ENCODE results near the gene ZBTB7C.

ZBTB7C gene

DNA sequence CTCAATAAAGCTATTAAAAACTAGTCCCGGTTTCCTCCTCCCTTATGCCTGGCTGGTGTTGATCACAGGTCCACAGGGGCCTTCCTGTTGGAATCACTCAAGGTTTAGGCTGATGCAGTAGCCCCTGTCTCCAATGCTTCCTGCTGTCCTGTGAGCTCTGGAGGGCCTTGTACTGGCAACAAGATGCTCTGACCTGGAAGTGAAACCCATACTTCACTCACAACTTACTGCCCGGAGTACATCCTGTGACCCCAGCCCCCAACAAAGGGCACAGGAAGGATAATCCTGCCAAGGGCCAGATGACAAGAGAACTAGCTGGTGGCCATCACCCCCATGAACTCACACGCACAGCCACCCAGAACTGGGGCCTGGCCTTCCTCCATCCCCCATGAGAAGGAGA, 50.3 kb downstream of the ZBTB7C start:
- CTCF ChIA-PET, result no interaction called here
- no peak overlapping the region for H3K4me3 Mint-ChIP-seq
- H3K4me1 Mint-ChIP-seq, result no peaks in the 10 kb centered on the region
- no peak for DNase-seq
- H3K27ac Mint-ChIP-seq, result no peak overlapping the region
- peaks cover 51% of the 10 kb centered on the region for H3K27me3 Mint-ChIP-seq
- no peaks in the 10 kb centered on the region for H3K9me3 Mint-ChIP-seq
- no peaks in the 10 kb centered on the region for H3K36me3 Mint-ChIP-seq

DNA sequence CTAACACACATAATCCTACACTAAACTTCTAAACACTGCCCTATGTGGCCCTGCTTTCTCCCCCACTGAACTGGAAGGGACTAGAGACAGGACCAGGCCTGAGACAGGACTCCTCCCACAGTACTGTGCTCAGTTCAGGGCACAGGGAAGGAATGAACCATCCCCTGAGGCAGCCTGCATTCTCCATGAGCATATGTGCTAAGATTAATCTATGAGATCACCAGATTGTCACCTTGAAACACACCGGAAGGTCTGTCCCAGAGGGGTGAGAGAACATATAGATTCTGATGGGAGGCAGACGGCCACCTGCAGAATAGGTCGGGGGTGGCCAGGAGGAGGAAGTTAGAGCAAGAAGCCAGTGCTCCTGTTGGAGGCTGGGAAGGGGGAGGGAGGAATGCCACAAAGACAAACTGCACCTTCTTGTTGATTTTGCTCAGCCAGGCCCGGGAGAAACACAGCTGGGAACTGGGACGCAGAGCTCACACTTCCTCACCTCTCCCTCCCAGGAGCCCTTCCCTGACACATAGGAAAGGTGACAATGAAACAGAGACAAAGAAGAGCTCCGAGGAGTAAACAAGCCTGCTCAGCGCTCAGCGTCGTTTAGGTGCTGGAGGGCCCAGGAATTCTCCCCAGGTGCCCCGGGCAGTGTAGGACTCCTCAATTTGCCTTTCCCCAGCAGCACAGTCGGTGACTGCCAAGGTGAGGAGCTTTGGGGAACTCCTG, 52.1 kb downstream of the ZBTB7C start:
- H3K27me3 Mint-ChIP-seq, result peaks cover 46% of the 10 kb centered on the region
- no peak for DNase-seq
- H3K36me3 Mint-ChIP-seq, result no peaks in the 10 kb centered on the region
- H3K27ac Mint-ChIP-seq, result no peak overlapping the region
- no peaks in the 10 kb centered on the region for H3K9me3 Mint-ChIP-seq
- no peaks in the 10 kb centered on the region for H3K4me1 Mint-ChIP-seq
- CTCF ChIA-PET, result no interaction called here
- no peak overlapping the region for H3K4me3 Mint-ChIP-seq

DNA sequence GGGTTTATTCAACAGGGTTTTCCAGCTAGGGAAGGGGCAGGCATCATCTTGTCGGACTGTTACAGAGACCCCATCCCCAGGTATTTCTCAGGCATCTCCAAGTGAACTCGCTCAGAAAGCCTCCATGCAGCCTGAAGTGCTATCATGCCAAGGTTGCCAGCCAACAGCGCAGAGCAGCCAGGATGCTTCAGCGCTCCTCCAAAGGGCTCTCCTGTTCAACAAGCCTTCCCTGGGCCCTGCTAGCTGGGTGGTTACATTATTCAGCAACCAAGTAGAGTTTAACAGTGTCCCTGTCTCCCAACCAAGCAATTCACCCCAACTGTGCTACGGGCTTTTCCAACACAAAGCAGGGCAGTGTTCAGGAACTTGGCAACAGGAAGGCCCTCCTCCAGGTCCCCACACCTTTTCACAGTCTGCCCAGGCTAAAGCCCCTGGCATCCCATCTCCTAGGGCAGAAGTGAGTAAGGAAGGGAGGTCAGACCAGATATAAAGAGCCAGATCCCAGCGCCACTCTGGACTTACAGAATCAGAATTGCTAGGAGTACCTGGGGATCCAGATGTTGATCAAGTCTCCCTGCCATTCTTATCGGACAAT, 52.9 kb downstream of the ZBTB7C start:
- no peaks in the 10 kb centered on the region for H3K36me3 Mint-ChIP-seq
- no peaks in the 10 kb centered on the region for H3K4me1 Mint-ChIP-seq
- no peak overlapping the region for H3K27ac Mint-ChIP-seq
- CTCF ChIA-PET, result interaction anchor here (0.6 kb wide), 1 partner anchor 1471 kb away, joined by 3 read pairs; no protein-coding TSS in a partner anchor
- no peak overlapping the region for H3K4me3 Mint-ChIP-seq
- H3K27me3 Mint-ChIP-seq, result peaks cover 46% of the 10 kb centered on the region
- DNase-seq, result no peak
- no peaks in the 10 kb centered on the region for H3K9me3 Mint-ChIP-seq

DNA sequence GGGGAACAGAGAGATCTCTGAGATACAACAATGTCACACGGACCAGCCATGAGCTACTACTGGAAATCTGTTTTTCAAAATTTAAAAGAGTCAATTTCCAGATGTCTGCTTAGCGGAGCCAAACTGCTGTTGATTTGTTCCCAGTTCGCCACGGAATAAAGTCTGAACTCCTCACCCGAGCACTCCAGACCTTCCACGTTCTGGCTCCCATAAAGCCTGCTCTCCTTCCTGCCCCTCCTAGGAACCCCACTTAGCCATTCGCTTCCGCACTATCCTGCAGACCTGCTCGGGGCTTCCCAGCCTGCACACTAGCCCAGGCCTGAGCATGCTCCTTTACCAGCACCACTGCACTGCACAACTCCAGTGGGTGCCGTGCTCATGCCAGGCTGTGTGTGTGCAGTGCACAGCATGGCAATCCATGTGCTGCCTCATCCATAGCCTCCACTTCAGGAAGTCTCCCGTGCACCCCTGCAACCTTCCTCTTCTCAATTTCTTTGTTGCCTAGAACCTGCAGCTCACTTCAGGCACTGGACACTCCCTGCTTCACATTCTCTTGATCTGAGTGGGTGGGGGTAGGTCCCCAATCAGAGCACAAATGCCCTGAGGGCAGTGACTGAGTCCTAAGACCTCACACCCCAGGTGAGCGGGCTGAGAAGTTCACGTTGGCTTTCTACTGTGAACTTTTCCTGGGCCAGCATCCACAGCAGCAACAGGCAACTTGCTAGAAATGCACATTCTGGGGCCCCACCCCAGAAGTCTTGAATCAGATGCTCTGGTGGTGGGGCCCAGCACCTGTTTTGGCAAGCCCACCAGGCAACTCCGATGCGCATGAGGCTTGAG, 53.7 kb downstream of the ZBTB7C start:
- peaks cover 42% of the 10 kb centered on the region for H3K27me3 Mint-ChIP-seq
- DNase-seq, result no peak
- H3K4me1 Mint-ChIP-seq, result no peaks in the 10 kb centered on the region

DNA sequence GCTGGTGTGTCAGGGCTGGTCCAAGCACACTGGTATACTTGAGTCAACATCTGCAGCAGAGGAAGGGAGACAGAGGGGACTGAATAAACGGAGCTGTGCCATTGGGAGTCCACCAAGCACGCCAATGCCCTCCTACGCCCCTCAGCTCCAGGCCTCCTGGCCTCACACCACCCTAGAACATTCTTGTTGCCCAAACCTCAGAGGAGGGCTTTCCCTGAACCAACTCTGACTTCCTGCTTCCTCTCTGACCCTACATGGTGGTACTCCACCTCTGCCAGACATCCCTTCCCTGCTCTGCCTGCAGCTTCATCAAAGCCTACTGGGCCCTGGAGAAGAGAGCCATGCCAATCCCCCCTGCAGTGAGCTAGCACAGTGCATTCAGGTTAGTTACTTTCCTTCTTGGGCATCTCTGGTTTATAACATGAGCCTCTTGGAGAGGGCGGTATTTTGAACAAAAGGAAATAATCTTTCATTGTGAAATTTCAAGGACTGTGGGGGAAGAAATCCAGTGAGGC, 54.4 kb downstream of the ZBTB7C start:
- Mint-ChIP-seq H3K9me3 (no peaks in the 10 kb centered on the region), H3K36me3 (no peaks in the 10 kb centered on the region), H3K4me1 (no peaks in the 10 kb centered on the region), H3K27ac (no peak overlapping the region), H3K27me3 (peaks cover 39% of the 10 kb centered on the region), H3K4me3 (no peak overlapping the region)
- DNase-seq, result no peak
- CTCF ChIA-PET, result no interaction called here

More for the DNA sequence above, 53.7 kb downstream of the ZBTB7C start:
- Mint-ChIP-seq H3K4me3 (no peak overlapping the region), H3K36me3 (no peaks in the 10 kb centered on the region), H3K27ac (no peak overlapping the region), H3K9me3 (no peaks in the 10 kb centered on the region)
- CTCF ChIA-PET, result interaction anchor here (0.6 kb wide), 1 partner anchor 1470 kb away, joined by 3 read pairs; no protein-coding TSS in a partner anchor

DNA sequence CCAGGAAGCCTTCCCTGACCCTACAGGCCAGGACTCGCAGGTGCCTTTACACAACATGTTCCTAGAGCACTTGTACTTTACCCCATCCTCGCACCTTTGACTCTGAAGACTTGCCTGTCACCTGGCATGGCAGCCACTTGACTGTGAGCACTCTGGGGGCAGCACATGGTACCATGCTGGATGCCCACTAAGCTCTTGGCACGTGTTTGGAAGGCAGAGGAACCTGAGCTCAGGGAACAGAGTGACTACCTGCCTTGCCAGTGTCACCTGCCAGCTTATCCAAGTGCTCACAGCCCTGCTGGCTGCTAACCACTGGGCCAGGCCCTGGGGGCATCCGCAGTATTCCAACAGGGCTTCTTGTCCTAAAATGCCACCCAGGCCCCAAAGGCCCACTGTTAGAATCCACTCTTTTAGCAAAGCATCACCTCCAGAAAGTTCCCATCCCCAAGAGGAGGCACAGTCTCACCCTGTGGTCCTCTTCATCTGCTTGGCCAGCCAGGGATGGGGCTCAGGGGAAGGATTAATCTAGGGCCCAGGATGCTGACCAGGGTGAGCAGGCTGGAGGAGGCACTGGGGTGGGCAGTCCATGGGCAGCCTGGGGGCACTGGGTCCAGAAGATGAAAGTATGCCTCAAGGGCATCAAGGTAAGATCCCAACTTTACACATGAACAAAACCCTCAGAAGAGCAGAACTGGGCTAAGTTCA, 57.0 kb downstream of the ZBTB7C start:
- peaks cover 46% of the 10 kb centered on the region for H3K27me3 Mint-ChIP-seq
- H3K4me1 Mint-ChIP-seq, result no peaks in the 10 kb centered on the region
- H3K36me3 Mint-ChIP-seq, result no peaks in the 10 kb centered on the region
- no peaks in the 10 kb centered on the region for H3K9me3 Mint-ChIP-seq
- CTCF ChIA-PET, result no interaction called here
- no peak overlapping the region for H3K4me3 Mint-ChIP-seq
- no peak for DNase-seq
- no peak overlapping the region for H3K27ac Mint-ChIP-seq

DNA sequence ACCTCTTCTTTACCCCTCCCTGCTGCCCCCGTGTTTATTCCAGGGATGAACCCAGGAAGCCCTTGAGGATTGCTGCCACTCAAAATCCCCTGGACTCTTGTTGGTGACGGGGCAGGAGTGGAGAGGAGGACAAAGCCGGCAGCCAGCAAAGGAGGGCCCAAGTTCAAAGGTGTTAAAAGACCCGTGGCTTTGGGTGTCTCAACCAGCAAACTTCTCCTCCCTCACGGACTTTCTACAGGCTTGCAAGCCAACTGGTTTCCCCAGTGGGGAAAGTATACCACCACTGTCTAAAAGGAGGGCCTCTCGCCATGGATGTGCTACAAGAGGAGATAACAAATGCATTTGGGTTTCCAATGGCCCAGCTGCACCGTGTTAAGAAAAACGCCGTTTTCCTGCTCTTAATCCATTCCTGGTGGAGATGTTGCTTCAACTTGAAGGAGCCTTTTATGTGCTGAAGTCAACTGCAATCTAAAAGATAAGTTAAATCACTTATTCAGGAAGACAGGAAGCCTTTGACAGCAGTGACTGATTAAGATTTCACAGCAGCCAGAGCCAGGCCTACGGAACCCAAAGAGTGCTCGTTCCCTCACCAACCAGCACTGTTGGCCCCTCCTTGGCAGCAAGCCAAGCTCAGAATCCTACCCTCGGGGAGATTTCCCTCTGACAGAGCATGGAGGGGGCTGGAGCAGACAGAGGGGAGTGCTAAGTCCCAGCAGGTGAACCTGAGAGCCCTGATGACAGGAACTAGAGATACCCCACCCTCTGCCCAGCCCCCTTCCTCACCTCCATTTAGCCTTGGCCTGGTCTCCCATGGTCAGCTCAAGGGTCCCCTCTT, 57.8 kb downstream of the ZBTB7C start:
- Mint-ChIP-seq H3K4me3 (no peak overlapping the region), H3K27ac (no peak overlapping the region), H3K4me1 (peaks cover 2% of the 10 kb centered on the region), H3K27me3 (peaks cover 46% of the 10 kb centered on the region), H3K36me3 (no peaks in the 10 kb centered on the region), H3K9me3 (no peaks in the 10 kb centered on the region)
- CTCF ChIA-PET, result no interaction called here
- no peak for DNase-seq

DNA sequence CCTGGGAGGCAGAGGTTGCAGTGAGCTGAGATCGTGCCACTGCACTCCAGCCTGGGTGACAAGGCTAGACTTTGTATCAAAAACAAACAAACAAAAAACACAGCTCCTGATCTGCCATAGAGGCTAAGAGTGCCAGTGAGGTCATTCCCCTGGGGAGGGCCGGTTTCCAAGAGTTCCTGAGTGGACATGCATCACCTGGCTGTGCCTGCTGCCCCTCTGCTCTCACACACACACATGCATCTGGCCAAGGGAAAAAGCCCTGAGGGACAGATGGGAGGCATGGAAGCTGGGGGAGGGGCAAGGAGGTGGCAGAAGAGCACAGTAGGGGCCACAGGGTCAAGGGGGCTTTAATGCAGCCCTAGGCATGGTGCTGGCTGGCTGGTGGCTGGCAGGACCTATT, 60.4 kb downstream of the ZBTB7C start:
- H3K27ac Mint-ChIP-seq, result no peak overlapping the region
- no peaks in the 10 kb centered on the region for H3K36me3 Mint-ChIP-seq
- no peaks in the 10 kb centered on the region for H3K9me3 Mint-ChIP-seq
- no peak overlapping the region for H3K4me3 Mint-ChIP-seq
- no peak for DNase-seq
- CTCF ChIA-PET, result no interaction called here
- peaks cover 9% of the 10 kb centered on the region for H3K4me1 Mint-ChIP-seq
- peaks cover 54% of the 10 kb centered on the region for H3K27me3 Mint-ChIP-seq

DNA sequence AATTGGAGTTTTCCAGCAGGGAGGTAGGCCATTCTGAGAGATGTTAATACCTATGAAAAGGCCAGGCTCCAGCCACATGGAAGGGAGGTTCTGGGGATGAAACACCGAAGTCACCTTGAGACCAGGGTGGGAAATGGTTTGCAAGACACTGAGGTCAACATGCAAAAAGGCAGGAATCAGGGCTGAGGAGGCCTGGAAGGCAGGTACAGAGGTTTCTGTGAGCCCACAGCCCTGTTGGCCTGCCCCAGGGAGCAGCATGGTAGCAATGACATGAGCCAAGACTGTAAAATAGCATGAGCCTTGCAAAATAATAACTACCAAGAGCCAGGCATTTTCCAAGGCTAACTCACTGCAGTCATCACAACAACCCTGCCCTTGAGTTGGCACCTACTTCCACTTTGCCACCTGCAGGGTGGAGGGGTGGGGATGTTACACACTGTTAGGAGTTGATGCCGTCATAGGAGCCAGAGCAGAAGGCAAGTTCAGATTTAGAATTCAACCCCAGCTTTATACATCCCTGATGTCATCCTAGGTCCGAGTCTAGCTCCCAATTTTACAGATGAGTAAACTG, 61.3 kb downstream of the ZBTB7C start:
- CTCF ChIA-PET, result no interaction called here
- Mint-ChIP-seq H3K36me3 (no peaks in the 10 kb centered on the region), H3K27me3 (peaks cover 57% of the 10 kb centered on the region)

DNA sequence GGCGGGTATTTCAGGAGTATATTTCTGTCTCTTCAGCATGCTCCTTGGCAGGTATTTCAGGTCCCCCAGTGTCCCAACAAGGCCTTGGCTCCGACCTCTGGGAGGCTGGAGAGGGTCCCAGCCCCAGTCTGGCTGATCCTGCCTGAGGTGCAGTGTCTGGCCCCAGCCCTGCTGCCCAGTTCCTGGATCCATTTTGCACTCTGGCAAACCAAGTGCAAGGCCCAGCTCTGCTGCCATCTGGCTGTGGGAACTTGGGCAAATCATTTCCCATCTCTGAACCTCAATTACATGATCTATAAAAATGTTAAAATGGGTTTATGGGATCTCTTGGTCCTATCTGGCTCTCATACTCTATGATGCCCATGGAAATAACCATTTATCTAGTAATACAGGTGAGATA, 63.6 kb downstream of the ZBTB7C start:
- no peak overlapping the region for H3K27ac Mint-ChIP-seq
- CTCF ChIA-PET, result no interaction called here

More for the DNA sequence above, 61.3 kb downstream of the ZBTB7C start:
- no peak overlapping the region for H3K27ac Mint-ChIP-seq
- H3K9me3 Mint-ChIP-seq, result no peaks in the 10 kb centered on the region
- H3K4me3 Mint-ChIP-seq, result no peak overlapping the region
- H3K4me1 Mint-ChIP-seq, result peaks cover 9% of the 10 kb centered on the region
- DNase-seq, result no peak

DNA sequence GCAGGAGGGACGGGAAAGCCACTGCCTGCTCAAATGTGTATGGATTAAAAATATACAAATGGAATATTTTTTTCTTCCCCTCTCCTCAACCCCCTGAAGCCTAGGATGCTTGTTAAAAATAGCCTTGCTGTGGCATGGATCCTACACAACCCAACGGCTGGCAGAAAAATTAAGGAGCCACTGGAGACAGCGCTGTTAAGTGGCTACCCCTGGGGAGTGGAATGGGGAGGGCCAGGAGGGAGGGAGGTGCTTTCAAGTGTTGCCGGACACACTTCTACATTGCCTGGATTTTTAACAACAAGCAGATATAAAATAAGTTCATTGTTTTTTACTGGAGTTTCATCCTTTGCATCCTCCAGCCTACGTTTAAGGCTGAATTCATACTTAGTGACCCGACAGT, 66.6 kb downstream of the ZBTB7C start:
- no peaks in the 10 kb centered on the region for H3K9me3 Mint-ChIP-seq
- H3K36me3 Mint-ChIP-seq, result no peaks in the 10 kb centered on the region
- H3K27ac Mint-ChIP-seq, result no peak overlapping the region
- no peak overlapping the region for H3K4me3 Mint-ChIP-seq
- H3K4me1 Mint-ChIP-seq, result peaks cover 9% of the 10 kb centered on the region
- H3K27me3 Mint-ChIP-seq, result peaks cover 38% of the 10 kb centered on the region
- CTCF ChIA-PET, result no interaction called here
- no peak for DNase-seq

More for the DNA sequence above, 63.6 kb downstream of the ZBTB7C start:
- peaks cover 9% of the 10 kb centered on the region for H3K4me1 Mint-ChIP-seq
- H3K9me3 Mint-ChIP-seq, result no peaks in the 10 kb centered on the region
- H3K4me3 Mint-ChIP-seq, result no peak overlapping the region
- no peak for DNase-seq
- H3K36me3 Mint-ChIP-seq, result no peaks in the 10 kb centered on the region
- peaks cover 47% of the 10 kb centered on the region for H3K27me3 Mint-ChIP-seq

DNA sequence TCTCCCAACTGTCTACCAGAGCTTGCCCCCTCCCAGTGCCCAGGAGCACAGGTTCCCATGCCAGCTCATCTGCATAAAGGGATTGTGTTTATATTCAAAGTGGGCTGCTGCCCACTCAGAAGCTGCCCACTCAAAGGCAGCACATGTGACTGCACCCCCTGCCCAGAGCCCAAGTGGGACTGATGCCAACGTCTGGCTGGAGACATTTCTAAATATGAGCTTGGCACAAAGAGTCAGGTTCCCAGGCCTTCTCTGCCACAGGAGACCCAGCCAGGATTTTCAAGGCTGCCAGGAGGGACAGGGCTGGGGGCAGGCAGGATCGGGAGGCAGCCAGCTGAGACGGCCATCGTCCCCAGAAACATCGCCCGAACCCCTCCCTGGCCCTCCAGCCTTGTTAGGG, 67.1 kb downstream of the ZBTB7C start:
- CTCF ChIA-PET, result no interaction called here

DNA sequence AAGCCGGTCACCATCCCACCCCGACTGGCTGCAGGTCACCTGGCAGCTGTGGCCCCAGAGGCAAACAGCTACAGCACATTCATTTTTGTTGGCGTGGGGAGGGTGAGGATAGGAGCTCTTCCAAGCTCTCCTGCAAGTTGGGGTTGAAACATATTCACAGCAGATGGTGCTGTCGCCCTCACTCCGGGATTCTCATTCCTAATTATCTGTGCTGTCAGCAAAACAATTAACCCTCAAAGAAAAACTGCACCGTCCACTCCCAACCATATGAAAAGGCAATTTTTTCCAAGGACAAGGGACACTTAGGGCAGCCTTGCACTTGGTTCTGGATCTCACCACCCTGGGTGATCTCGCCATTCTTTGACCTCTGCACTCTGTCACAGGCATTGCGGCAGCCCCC, 68.6 kb downstream of the ZBTB7C start:
- Mint-ChIP-seq H3K36me3 (no peaks in the 10 kb centered on the region), H3K4me3 (no peak overlapping the region), H3K9me3 (no peaks in the 10 kb centered on the region), H3K4me1 (no peaks in the 10 kb centered on the region), H3K27ac (no peak overlapping the region), H3K27me3 (peaks cover 32% of the 10 kb centered on the region)
- DNase-seq, result no peak
- CTCF ChIA-PET, result interaction anchor here (0.5 to 0.6 kb wide), 2 partner anchors 10 to 345 kb away, joined by 3 to 4 read pairs; no protein-coding TSS in a partner anchor

More for the DNA sequence above, 67.1 kb downstream of the ZBTB7C start:
- no peak for DNase-seq
- H3K27ac Mint-ChIP-seq, result no peak overlapping the region
- H3K27me3 Mint-ChIP-seq, result peaks cover 34% of the 10 kb centered on the region
- no peak overlapping the region for H3K4me3 Mint-ChIP-seq
- no peaks in the 10 kb centered on the region for H3K36me3 Mint-ChIP-seq
- peaks cover 9% of the 10 kb centered on the region for H3K4me1 Mint-ChIP-seq
- H3K9me3 Mint-ChIP-seq, result no peaks in the 10 kb centered on the region

Data from activated naive CD4-positive, alpha-beta T cell treated with anti-CD3 and anti-CD28 coated beads, Interleukin-2, amount 10 ng/mL, durations not matched to agents 7 days and 5 days (primary cell).